DMS53 treated with DMSO at 0.1 percent for 48 hours (cell line): ENCODE measurements around the gene KRTAP5-9.
"Not testable (repeated sequence)": the region's sequence is repeated elsewhere in the genome, so short reads cannot be mapped to it uniquely, and the experiment has no call there.

Source experiments
- DNase-seq: peaks from one replicate; lab custom pipeline; 2025; ENCODE audit not compliant: unreplicated experiment; lab: John Stamatoyannopoulos, UW

Gene KRTAP5-9

GRCh38 chr11:71532036-71532610 lies 16.1 kb upstream of the KRTAP5-9 start:
- DNase-seq: no peak

- DNase-seq: not testable (repeated sequence)
These were observed 13.3 kb upstream of the KRTAP5-9 start for GRCh38 chr11:71534711-71535608.

GRCh38 chr11:71535825-71536224 lies 12.4 kb upstream of the KRTAP5-9 start:
- DNase-seq: no peak

GRCh38 chr11:71537537-71537936 lies 10.7 kb upstream of the KRTAP5-9 start:
- DNase-seq: no peak

- DNase-seq: not testable (repeated sequence)
These were observed 10.1 kb upstream of the KRTAP5-9 start, which contains the start of gene KRTAP5-8 for GRCh38 chr11:71537977-71538665. Gene KRTAP5-8 (plus strand): TSS chr11:71538025. CDS start chr11:71538056, 31 bp downstream.

- no peak for DNase-seq
These were observed 9.6 kb upstream of the KRTAP5-9 start for GRCh38 chr11:71538666-71538990.

GRCh38 chr11:71539017-71539416 lies 9.2 kb upstream of the KRTAP5-9 start:
- no peak for DNase-seq

- DNase-seq: not testable (repeated sequence)
These were observed 8.2 kb upstream of the KRTAP5-9 start for GRCh38 chr11:71539971-71540370.

- not testable (repeated sequence) for DNase-seq
These were observed 7.5 kb upstream of the KRTAP5-9 start for GRCh38 chr11:71540521-71541304.

GRCh38 chr11:71542382-71542781 lies 5.8 kb upstream of the KRTAP5-9 start:
- DNase-seq: no peak

GRCh38 chr11:71542879-71543777 lies 5.1 kb upstream of the KRTAP5-9 start:
- DNase-seq: no peak

- DNase-seq: no peak
These were observed 4.4 kb upstream of the KRTAP5-9 start for GRCh38 chr11:71543866-71544265.

GRCh38 chr11:71544525-71545214 lies 3.5 kb upstream of the KRTAP5-9 start:
- no peak for DNase-seq

GRCh38 chr11:71545405-71545966 lies 2.7 kb upstream of the KRTAP5-9 start:
- DNase-seq: no peak

GRCh38 chr11:71548716-71549151 lies 514 bp downstream of the KRTAP5-9 start:
- no peak for DNase-seq

- no peak for DNase-seq
These were observed 3.5 kb downstream of the KRTAP5-9 start for GRCh38 chr11:71551711-71552110.

GRCh38 chr11:71554996-71555395 lies 6.8 kb downstream of the KRTAP5-9 start:
- DNase-seq: no peak

- DNase-seq: no peak
These were observed 7.3 kb downstream of the KRTAP5-9 start for GRCh38 chr11:71555508-71555907.

- DNase-seq: no peak
These were observed 7.8 kb downstream of the KRTAP5-9 start for GRCh38 chr11:71556018-71556417.
